HEK293 (cell line): ENCODE results near the gene STOX1.

Experiments
- CTCF ChIA-PET: fragments of 350-600 bp; formaldehyde crosslinking; extraction: SDS; loops from one replicate; lab custom pipeline; 2021; ENCODE audit warnings: antibody characterized with exemption; lab: Yijun Ruan, JAX
- POLR2A ChIA-PET: fragments of 300-600 bp; formaldehyde crosslinking; extraction: SDS; loops from one replicate; lab custom pipeline; 2020; ENCODE audit warnings: antibody characterized with exemption, inconsistent platforms; lab: Yijun Ruan, JAX
- H3K27ac ChIP-seq: fragments of 200-500 bp; sonication (Bioruptor generic); 2 replicates; pipeline ENCODE4 v1.5.1; 2014; ENCODE audit warnings: low read depth, low read length, control low read depth, inconsistent platforms; ENCODE audit errors: extremely low read depth
- H3K36me3 ChIP-seq, 2 experiments: fragments of 200-500 bp in 1 of 2; sonication (Bioruptor generic) in 1 of 2; 1 replicate in 1 of 2; 2 replicates in 1 of 2; pipeline ENCODE4 v1.5.1; 2014 to 2017; ENCODE audit warnings: inconsistent platforms in 2 of 2, low read length in 2 of 2; ENCODE audit not compliant: control insufficient read depth in 2 of 2, insufficient read depth in 1 of 2
- H3K4me1 ChIP-seq: fragments of 200-500 bp; sonication (Bioruptor generic); 2 replicates; pipeline ENCODE4 v1.5.1; 2014; ENCODE audit warnings: mild to moderate bottlenecking, low read length, inconsistent platforms; ENCODE audit not compliant: control insufficient read depth, insufficient read depth
- H3K4me3 ChIP-seq: 2 replicates; pipeline ENCODE4 v1.5.1; 2011; ENCODE audit warnings: low read depth, mild to moderate bottlenecking, control low read depth, low read length, moderate library complexity
- H3K9me3 ChIP-seq: fragments of 200-500 bp; sonication (Bioruptor generic); 2 replicates; pipeline ENCODE4 v1.5.1; 2014; ENCODE audit warnings: low read depth, low read length, inconsistent platforms; ENCODE audit not compliant: control insufficient read depth, insufficient read depth
- BCL11B ChIP-seq: fragments of 450-650 bp; formaldehyde crosslinking; IDR thresholded peaks from 2 replicates; pipeline ENCODE4 v1.5.1; 2016; ENCODE audit warnings: low read depth, missing biosample characterization, missing genetic modification characterization
- EGR2 ChIP-seq: fragments of 450-650 bp; formaldehyde crosslinking; IDR thresholded peaks from 2 replicates; pipeline ENCODE4 v1.5.1; 2016; ENCODE audit warnings: low read depth, missing biosample characterization, missing genetic modification characterization
- HOXC10 ChIP-seq: sonication (generic); formaldehyde crosslinking; IDR thresholded peaks from 2 replicates; pipeline ENCODE4 v1.8.1; 2023; ENCODE audit warnings: mild to moderate bottlenecking, missing genetic modification reagents
- MEIS1 ChIP-seq: sonication (generic); formaldehyde crosslinking; IDR thresholded peaks from 2 replicates; pipeline ENCODE4 v1.8.1; 2022; ENCODE audit warnings: missing genetic modification reagents, mild to moderate bottlenecking, borderline replicate concordance
- MYNN ChIP-seq: fragments of 450-650 bp; formaldehyde crosslinking; IDR thresholded peaks from 2 replicates; pipeline ENCODE4 v1.5.1; 2016; ENCODE audit warnings: missing biosample characterization, missing genetic modification characterization, borderline replicate concordance
- OSR2 ChIP-seq: fragments of 450-650 bp; formaldehyde crosslinking; IDR thresholded peaks from 2 replicates; pipeline ENCODE4 v1.5.1; 2016; ENCODE audit warnings: missing biosample characterization, missing genetic modification characterization
- OVOL3 ChIP-seq: fragments of 450-650 bp; formaldehyde crosslinking; IDR thresholded peaks from 2 replicates; pipeline ENCODE4 v1.5.1; 2016; ENCODE audit warnings: missing biosample characterization, missing genetic modification characterization
- RBAK ChIP-seq: fragments of 450-650 bp; formaldehyde crosslinking; IDR thresholded peaks from 2 replicates; pipeline ENCODE4 v1.5.1; 2016; ENCODE audit warnings: missing biosample characterization, missing genetic modification characterization
- YY2 ChIP-seq: fragments of 450-650 bp; formaldehyde crosslinking; IDR thresholded peaks from 2 replicates; pipeline ENCODE4 v1.5.1; 2016; ENCODE audit warnings: missing biosample characterization, missing genetic modification characterization
- ZBTB20 ChIP-seq: fragments of 450-650 bp; formaldehyde crosslinking; IDR thresholded peaks from 2 replicates; pipeline ENCODE4 v1.5.1; 2016; ENCODE audit warnings: missing biosample characterization, missing genetic modification characterization
- ZNF146 ChIP-seq: fragments of 450-650 bp; formaldehyde crosslinking; IDR thresholded peaks from 2 replicates; pipeline ENCODE4 v1.5.1; 2016; ENCODE audit warnings: missing biosample characterization, missing genetic modification characterization
- ZNF239 ChIP-seq: fragments of 450-650 bp; formaldehyde crosslinking; IDR thresholded peaks from 2 replicates; pipeline ENCODE4 v1.5.1; 2016; ENCODE audit warnings: missing biosample characterization, missing genetic modification characterization
- ZNF292 ChIP-seq: fragments of 450-650 bp; formaldehyde crosslinking; IDR thresholded peaks from 2 replicates; pipeline ENCODE4 v1.5.1; 2016; ENCODE audit warnings: low read depth, missing biosample characterization, missing genetic modification characterization, borderline replicate concordance
- ZNF354C ChIP-seq: fragments of 450-650 bp; formaldehyde crosslinking; IDR thresholded peaks from 2 replicates; pipeline ENCODE4 v1.5.1; 2016; ENCODE audit warnings: missing biosample characterization, missing genetic modification characterization, low read depth, borderline replicate concordance
- ZNF394 ChIP-seq: fragments of 450-650 bp; formaldehyde crosslinking; IDR thresholded peaks from 2 replicates; pipeline ENCODE4 v1.5.1; 2016; ENCODE audit warnings: missing biosample characterization, missing genetic modification characterization, mild to moderate bottlenecking, moderate library complexity, borderline replicate concordance
- ZNF549 ChIP-seq: fragments of 450-650 bp; IDR thresholded peaks from 2 replicates; pipeline ENCODE4 v1.5.1; 2018; ENCODE audit warnings: missing biosample characterization, missing genetic modification characterization, mild to moderate bottlenecking, inconsistent platforms, moderate library complexity
- ZNF600 ChIP-seq: fragments of 450-650 bp; formaldehyde crosslinking; IDR thresholded peaks from 2 replicates; pipeline ENCODE4 v1.5.1; 2016; ENCODE audit warnings: missing biosample characterization, missing genetic modification characterization
- ZNF626 ChIP-seq: fragments of 450-650 bp; sonication (Bioruptor Pico); formaldehyde crosslinking; IDR thresholded peaks from 2 replicates; pipeline ENCODE4 v1.5.1; 2018; ENCODE audit warnings: missing biosample characterization, missing genetic modification characterization, inconsistent platforms
- ZNF645 ChIP-seq: fragments of 450-650 bp; formaldehyde crosslinking; IDR thresholded peaks from 2 replicates; pipeline ENCODE4; 2016; ENCODE audit warnings: missing biosample characterization, missing genetic modification characterization
- ZNF654 ChIP-seq: fragments of 450-650 bp; formaldehyde crosslinking; IDR thresholded peaks from 2 replicates; pipeline ENCODE4 v1.5.1; 2016; ENCODE audit warnings: low read depth, missing biosample characterization, missing genetic modification characterization
- ZNF776 ChIP-seq: fragments of 450-650 bp; formaldehyde crosslinking; IDR thresholded peaks from 2 replicates; pipeline ENCODE4 v1.5.0; 2017; ENCODE audit warnings: missing biosample characterization, missing genetic modification characterization, borderline replicate concordance
- ZNF837 ChIP-seq: fragments of 450-650 bp; formaldehyde crosslinking; IDR thresholded peaks from 2 replicates; pipeline ENCODE4 v1.5.1; 2016; ENCODE audit warnings: missing biosample characterization, missing genetic modification characterization
- ZSCAN23 ChIP-seq: fragments of 450-650 bp; formaldehyde crosslinking; IDR thresholded peaks from 2 replicates; pipeline ENCODE4 v1.5.1; 2016; ENCODE audit warnings: missing biosample characterization, missing genetic modification characterization

STOX1 gene

DNA sequence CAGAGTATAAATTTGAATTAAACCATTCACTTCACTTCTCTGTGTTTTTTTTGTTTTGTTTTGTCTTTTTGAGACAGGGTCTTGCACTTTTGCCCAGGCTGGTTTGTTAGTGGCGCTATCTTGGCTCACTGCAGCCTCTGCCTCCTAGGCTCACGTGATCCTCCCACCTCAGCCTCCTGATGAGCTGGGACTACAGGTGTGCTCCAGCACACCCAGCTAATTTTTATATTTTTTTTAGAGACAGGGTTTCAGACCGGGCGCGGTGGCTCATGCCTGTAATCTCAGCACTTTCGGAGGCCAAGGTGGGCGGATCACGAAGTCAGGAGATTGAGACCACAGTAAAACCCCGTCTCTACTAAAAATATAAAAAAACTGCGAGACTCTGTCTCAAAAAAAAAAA is 36.9 kb upstream of the STOX1 start (continued):
- TF ChIP-seq RBAK: no peak

- Histone ChIP-seq H3K4me1 (no peaks in the 10 kb centered on the region), H3K36me3 (peaks cover 65 to 80% of the 10 kb centered on the region in 2 experiments)
- no peak for TF ChIP-seq OSR2 (tag by site-specific recombination)
- peak; percentile 30 for TF ChIP-seq ZNF654
- TF ChIP-seq, all 188 proteins: peak for 1
- Histone ChIP-seq H3K27ac (no peak overlapping the region), H3K4me3 (no peak overlapping the region), H3K9me3 (no peaks in the 10 kb centered on the region)
- ChIA-PET CTCF (interaction anchor here (1.2 kb wide), 1 partner anchor 105 kb away, joined by 3 read pairs; no protein-coding TSS in a partner anchor), POLR2A (no interaction called here)
Measured at GRCh38 chr10:68792115-68792514, 35.2 kb upstream of the STOX1 start.

DNA sequence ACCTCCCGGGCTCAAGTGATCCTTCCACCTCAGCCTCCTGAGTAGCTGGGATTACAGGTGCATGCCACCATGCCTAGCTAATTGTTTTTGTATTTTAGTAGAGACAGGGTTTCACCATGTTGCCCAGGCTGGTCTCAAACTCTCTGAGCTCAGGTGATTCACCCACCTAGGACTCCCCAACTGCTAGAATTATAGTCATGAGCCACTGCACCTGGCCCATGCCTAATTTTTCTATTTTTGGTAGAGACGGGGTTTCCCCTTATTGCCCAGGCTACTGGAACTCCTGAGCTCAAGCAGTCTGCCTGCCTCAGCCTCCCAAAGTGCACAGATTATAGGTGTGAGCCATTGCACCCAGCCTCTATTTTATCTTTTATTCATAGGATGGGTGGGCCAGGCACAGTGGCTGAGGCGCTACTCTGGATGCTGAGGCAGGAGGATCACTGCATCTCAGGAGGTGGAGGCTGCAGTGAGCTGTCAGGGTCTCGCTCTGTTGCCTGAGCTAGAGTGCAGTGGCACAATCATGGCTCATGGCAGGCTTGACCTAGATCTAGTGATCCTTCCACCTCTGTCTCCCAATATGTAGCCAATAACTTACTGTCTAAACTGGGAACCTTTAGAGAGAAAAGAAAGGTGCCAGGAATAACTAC is 31.3 kb upstream of the STOX1 start:
- TF ChIP-seq ZNF292 (tag by site-specific recombination) (no peak), ZNF645 (tag by site-specific recombination) (no peak), ZSCAN23 (tag by site-specific recombination) (no peak), MYNN (tag by site-specific recombination) (no peak), MEIS1 (CRISPR knock-in tag) (no peak)
- Histone ChIP-seq H3K36me3 (peaks cover 36 to 51% of the 10 kb centered on the region in 2 experiments), H3K4me1 (peaks cover 9% of the 10 kb centered on the region), H3K27ac (no peak overlapping the region), H3K4me3 (no peak overlapping the region), H3K9me3 (no peaks in the 10 kb centered on the region)
- CTCF ChIA-PET: interaction anchor here (0.6 to 2.8 kb wide), 4 partner anchors 29 to 603 kb away, joined by 3 to 16 read pairs (median 4); no protein-coding TSS in a partner anchor
- POLR2A ChIA-PET: interaction anchor here (0.6 to 1.6 kb wide), 2 partner anchors 31 to 119 kb away, joined by 4 read pairs; partner anchors contain the start of gene STOX1

DNA sequence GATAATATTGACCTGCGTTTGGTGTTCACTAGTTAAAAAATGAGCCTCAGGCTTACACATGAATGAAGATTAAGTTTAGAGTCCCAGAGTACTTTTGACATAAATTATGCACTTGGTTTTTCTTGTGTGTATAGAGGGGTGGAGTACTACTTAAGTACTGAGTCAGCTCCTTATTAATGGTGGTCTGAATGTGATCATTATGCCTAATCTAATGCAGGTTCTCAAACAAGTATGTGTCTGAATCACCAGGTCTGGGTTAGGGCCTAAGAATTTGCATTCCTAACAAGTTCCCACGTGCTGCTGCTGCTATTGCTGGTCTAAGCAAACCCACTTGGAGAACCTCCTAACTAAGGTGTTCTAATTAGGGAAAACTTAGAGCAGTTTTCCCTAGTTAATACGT is 30.7 kb upstream of the STOX1 start:
- ChIA-PET CTCF (interaction anchor here (0.6 to 2.8 kb wide), 3 partner anchors 101 to 604 kb away, joined by 3 to 16 read pairs (median 4); no protein-coding TSS in a partner anchor), POLR2A (interaction anchor here (1.6 kb wide), 1 partner anchor 31 kb away, joined by 4 read pairs; the partner anchor contains the start of gene STOX1)
- H3K27ac ChIP-seq: no peak overlapping the region
- no peak for TF ChIP-seq HOXC10 (CRISPR knock-in tag)
- TF ChIP-seq ZNF837 (tag by site-specific recombination): no peak
- TF ChIP-seq ZBTB20 (tag by site-specific recombination): no peak
- TF ChIP-seq ZNF626 (tag by site-specific recombination): no peak
- TF ChIP-seq ZNF600 (tag by site-specific recombination): no peak
- TF ChIP-seq ZNF394 (tag by site-specific recombination): no peak
- TF ChIP-seq ZNF549 (tag by site-specific recombination): no peak
- no peak for TF ChIP-seq ZNF146
- TF ChIP-seq ZNF776 (tag by site-specific recombination): no peak
- no peak for TF ChIP-seq YY2 (tag by site-specific recombination)
- TF ChIP-seq BCL11B (tag by site-specific recombination): no peak
- TF ChIP-seq OVOL3 (tag by site-specific recombination): no peak
- TF ChIP-seq ZNF354C (tag by site-specific recombination): no peak
- TF ChIP-seq EGR2: no peak
- no peak for TF ChIP-seq ZNF239 (tag by site-specific recombination)
- no peaks in the 10 kb centered on the region for H3K9me3 ChIP-seq
- peaks cover 30 to 48% of the 10 kb centered on the region in 2 experiments for H3K36me3 ChIP-seq
- no peak overlapping the region for H3K4me3 ChIP-seq
- H3K4me1 ChIP-seq: peaks cover 9% of the 10 kb centered on the region
